GM12874 (cell line): ENCODE data around the gene SGMS1.

Experiments
- CTCF ChIP-seq: IDR thresholded peaks from 2 replicates; pipeline ENCODE4 v1.5.1; 2011; ENCODE audit warnings: low read depth, mild to moderate bottlenecking, control low read depth, low read length, moderate library complexity; ENCODE audit not compliant: insufficient read depth

SGMS1 gene

GRCh38 chr10:50470345-50470744 lies 153.4 kb downstream of the SGMS1 start:
- no peak for TF ChIP-seq CTCF

- TF ChIP-seq CTCF, result no peak
These were observed 154.0 kb downstream of the SGMS1 start for GRCh38 chr10:50469778-50470193.

DNA sequence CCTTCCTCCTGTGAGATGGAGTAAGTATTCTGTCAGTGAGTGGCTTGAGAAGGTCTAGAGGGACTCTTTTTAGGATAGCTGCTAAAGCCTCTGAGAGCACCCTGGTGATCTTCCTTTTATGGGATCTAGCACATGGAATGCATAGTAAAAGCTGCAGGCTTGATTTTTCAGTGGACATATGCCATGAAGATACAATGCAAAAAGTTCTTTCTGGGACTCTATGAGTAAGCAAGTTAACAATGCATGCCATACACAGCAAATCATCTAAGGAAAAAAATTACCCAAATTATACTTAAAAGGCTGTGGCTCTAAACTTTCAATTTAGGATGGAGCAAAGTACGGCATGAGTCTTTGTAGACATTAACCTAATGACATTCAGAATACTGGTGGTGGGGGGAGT lies 154.5 kb downstream of the SGMS1 start:
- TF ChIP-seq CTCF, result no peak

DNA sequence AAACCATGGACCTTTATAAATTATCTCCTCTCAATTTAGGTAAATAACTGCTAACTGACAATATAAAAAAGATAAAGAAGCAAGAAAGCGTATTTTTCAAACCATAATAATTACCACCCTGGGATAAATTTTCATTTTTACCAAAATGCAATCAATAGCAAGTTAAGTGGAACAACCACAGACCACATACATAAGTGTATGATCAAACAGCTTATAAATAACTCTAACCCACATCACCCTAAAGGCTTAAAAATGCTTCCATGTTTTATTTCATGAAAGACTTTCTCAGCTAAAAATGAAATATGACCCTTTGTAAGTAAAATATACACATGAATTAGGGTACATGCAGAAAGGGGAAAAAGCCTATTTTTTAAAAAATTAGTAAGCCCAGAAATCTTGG lies 156.5 kb downstream of the SGMS1 start:
- TF ChIP-seq CTCF, result no peak

GRCh38 chr10:50464004-50464409 lies 159.7 kb downstream of the SGMS1 start:
- no peak for TF ChIP-seq CTCF

DNA sequence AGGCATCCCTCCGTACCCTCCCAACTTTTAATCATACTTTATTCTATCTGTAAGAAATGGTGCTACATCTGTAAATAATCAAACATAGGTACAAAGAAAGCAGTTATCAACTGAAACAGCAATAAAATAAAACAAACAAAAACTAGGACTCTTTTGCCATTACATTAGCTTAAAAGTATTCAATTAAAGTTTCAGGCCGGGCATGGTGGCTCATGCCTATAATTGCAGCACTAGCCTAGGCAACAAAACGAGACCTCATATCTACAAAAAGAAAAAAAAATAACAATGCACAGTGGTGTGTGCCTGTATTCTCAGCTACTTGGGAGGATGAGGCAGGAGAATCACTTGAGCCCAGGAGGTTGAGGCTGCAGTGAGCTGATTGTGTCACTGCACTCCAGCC lies 161.9 kb downstream of the SGMS1 start:
- no peak for TF ChIP-seq CTCF

GRCh38 chr10:50461123-50461522 lies 162.6 kb downstream of the SGMS1 start:
- TF ChIP-seq CTCF, result no peak

GRCh38 chr10:50456719-50457118 lies 167.0 kb downstream of the SGMS1 start:
- TF ChIP-seq CTCF, result no peak
